ENCODE results near the gene CCDC178.

DNA sequence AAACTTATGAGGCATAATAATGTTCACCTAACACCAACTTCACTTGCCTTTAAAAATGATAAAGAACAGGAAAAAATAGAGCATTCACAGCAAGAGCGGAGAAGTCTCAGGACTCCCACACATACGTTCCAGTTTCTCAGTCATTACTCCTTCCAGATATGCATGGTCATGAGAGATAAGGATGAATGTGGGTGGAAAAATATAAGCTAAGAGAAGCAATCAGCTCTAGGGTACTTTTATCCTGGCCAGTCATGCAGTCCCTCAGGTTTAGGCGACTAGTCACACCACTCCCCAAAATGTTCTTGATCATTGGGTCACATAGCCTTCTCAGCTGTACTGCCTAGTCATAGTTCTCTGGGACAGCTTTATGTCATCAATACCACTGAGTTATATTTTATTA, 29.2 kb upstream of the CCDC178 start:
- TF ChIP-seq, protein P1, sequence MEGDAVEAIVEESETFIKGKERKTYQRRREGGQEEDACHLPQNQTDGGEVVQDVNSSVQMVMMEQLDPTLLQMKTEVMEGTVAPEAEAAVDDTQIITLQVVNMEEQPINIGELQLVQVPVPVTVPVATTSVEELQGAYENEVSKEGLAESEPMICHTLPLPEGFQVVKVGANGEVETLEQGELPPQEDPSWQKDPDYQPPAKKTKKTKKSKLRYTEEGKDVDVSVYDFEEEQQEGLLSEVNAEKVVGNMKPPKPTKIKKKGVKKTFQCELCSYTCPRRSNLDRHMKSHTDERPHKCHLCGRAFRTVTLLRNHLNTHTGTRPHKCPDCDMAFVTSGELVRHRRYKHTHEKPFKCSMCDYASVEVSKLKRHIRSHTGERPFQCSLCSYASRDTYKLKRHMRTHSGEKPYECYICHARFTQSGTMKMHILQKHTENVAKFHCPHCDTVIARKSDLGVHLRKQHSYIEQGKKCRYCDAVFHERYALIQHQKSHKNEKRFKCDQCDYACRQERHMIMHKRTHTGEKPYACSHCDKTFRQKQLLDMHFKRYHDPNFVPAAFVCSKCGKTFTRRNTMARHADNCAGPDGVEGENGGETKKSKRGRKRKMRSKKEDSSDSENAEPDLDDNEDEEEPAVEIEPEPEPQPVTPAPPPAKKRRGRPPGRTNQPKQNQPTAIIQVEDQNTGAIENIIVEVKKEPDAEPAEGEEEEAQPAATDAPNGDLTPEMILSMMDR (IDR thresholded peaks at IDR 0.05), result no peak
- no peak for TF ChIP-seq POLR2A (IDR thresholded peaks at IDR 0.05; ENCODE audit: low read depth)
- no peak for TF ChIP-seq EP300 (IDR thresholded peaks at IDR 0.05)

Data from esophagus muscularis mucosa (tissue), 4 donors.